ENCODE measurements around the gene FAM118A. TPM values are rescaled to one million over a fixed set of nuclear protein-coding genes. Genes with fewer than 3 reads are reported as not detected.
"Not testable (repeated sequence)": the region's sequence is repeated elsewhere in the genome, so short reads cannot be mapped to it uniquely, and the experiment has no call there.

Gene FAM118A
- total RNA-seq, 1 donor from 2014 or later = 28.2 TPM

DNA sequence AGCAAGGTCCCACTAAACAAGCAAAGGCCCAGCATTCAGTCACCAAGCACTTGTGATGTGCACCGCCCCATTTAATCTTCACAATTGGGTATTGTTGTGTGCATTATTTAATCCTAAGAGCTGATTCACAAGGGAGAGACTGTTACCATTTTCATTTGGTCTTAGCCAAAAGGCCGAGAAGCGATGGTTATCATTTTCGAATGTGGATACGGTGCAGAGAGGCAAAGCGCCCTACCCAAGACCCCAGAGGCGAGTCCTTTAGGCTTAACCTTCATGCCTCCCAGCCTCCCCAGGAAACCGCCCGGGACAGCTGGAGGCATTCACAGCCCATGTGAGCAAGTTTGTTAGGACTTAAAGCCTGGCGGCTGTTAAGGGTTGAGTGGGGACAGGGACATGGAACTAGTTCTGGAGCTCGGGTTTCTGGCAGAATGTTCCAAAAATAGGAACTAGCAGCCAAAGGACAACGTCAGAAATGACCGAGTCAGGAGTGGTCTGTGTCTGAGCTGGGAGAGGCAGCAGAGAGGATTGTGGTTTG, 38.0 kb upstream of the FAM118A start:
- H3K4me3 ChIP-seq (ENCODE audit: low read depth, low read length) = no peak overlapping the region
- no peak for FAIRE-seq
- H3K27me3 ChIP-seq (ENCODE audit: control insufficient read depth, insufficient read depth, low read length) = peaks cover 6% of the 10 kb centered on the region
- no peak for DNase-seq (ENCODE audit: low read depth)
- TF ChIP-seq, protein P1, sequence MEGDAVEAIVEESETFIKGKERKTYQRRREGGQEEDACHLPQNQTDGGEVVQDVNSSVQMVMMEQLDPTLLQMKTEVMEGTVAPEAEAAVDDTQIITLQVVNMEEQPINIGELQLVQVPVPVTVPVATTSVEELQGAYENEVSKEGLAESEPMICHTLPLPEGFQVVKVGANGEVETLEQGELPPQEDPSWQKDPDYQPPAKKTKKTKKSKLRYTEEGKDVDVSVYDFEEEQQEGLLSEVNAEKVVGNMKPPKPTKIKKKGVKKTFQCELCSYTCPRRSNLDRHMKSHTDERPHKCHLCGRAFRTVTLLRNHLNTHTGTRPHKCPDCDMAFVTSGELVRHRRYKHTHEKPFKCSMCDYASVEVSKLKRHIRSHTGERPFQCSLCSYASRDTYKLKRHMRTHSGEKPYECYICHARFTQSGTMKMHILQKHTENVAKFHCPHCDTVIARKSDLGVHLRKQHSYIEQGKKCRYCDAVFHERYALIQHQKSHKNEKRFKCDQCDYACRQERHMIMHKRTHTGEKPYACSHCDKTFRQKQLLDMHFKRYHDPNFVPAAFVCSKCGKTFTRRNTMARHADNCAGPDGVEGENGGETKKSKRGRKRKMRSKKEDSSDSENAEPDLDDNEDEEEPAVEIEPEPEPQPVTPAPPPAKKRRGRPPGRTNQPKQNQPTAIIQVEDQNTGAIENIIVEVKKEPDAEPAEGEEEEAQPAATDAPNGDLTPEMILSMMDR (IDR thresholded peaks at IDR 0.05; ENCODE audit: insufficient read depth, low read length, severe bottlenecking) = no peak
- no peaks in the 10 kb centered on the region for H3K36me3 ChIP-seq (ENCODE audit: control insufficient read depth, insufficient read depth, low read length)

DNA sequence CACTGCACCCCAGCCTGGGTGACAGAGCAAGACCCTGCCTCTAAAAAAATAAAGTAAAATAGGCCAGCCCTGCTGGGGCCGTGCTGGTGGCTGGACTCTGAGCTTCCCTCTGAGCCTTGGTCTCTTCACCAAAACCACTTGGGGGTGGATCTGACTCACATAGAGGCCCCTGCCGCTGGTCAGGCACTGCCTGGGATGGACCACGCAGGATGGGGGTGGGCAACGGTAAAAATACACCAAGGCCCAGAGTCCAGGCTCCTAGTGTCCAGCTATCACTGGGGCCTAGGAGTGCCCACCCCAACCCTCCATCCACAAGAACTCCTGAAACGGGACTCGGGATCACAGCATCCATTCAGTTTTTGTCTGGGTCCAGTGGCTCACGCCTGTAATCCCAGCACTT, 37.2 kb upstream of the FAM118A start:
- no peak for DNase-seq (ENCODE audit: low read depth)
- no peaks in the 10 kb centered on the region for H3K36me3 ChIP-seq (ENCODE audit: control insufficient read depth, insufficient read depth, low read length)
- no peak overlapping the region for H3K4me3 ChIP-seq (ENCODE audit: low read depth, low read length)
- peaks cover 6% of the 10 kb centered on the region for H3K27me3 ChIP-seq (ENCODE audit: control insufficient read depth, insufficient read depth, low read length)
- TF ChIP-seq, protein P1 (IDR thresholded peaks at IDR 0.05; ENCODE audit: insufficient read depth, low read length, severe bottlenecking) = no peak
- no peak for FAIRE-seq

DNA sequence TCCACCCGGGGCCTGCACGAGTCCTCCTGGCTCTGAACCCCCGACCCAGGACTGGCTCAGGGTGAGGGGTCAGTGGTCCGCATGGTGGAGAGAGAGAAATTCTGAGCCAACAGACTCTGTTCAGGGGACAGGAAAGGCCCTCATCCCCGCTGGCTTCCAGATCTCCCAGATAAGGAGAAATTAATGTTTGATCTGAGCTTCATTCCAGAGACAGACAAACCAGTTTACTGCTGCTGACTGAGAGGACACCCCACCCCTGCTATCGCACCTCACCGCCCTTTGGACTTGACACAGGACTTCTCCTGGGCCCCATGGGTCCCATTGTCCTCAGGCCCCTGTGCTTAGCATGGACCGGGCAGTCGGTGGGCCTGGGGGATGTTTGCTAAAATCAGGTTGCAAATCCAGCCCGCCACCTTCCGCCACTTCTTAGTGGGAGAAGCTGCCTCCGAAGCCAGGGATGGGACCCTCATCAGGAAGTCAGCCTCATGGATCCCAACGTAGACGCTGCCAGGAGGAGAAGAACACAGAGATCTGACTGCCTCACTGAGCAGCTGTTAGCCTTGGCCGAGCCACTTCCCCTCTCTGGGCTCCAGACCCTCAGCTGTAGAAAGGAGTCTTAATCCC, 36.2 kb upstream of the FAM118A start:
- no peak overlapping the region for H3K4me3 ChIP-seq (ENCODE audit: low read depth, low read length)
- H3K36me3 ChIP-seq (ENCODE audit: control insufficient read depth, insufficient read depth, low read length) = no peaks in the 10 kb centered on the region
- TF ChIP-seq, protein P1 (IDR thresholded peaks at IDR 0.05; ENCODE audit: insufficient read depth, low read length, severe bottlenecking) = no peak
- DNase-seq (ENCODE audit: low read depth) = no peak
- peaks cover 6% of the 10 kb centered on the region for H3K27me3 ChIP-seq (ENCODE audit: control insufficient read depth, insufficient read depth, low read length)
- FAIRE-seq = no peak

DNA sequence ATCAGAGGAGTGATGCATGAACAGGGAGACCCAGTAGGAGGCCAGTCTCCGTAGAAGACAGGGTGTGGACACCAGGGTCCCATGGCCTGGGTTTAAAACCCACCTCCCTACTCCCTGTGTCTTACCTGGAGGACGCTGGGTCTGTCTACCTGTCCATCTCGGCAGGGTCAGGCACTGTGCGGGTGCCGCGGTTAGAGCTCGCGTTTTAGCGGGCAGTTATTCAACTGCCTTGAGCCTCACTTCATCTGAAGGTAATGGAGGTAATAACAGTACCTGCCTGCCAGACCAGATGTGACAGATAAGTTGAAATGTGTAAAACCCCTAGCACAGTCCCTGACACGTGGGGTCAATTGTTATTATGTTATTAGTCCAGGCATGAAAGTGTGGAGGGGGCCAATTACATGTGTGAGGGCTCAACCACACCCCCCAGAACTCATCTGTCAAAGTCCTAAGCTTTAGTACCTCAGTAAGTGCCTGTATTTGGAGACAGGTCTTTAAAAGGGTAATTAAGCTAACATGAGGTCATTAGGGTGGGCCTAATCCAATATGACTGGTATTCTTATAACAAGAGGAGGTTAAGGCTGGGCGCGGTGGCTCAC, 33.1 kb upstream of the FAM118A start:
- Histone ChIP-seq H3K36me3 (ENCODE audit: control insufficient read depth, insufficient read depth, low read length) (no peaks in the 10 kb centered on the region), H3K4me3 (ENCODE audit: low read depth, low read length) (no peak overlapping the region), H3K27me3 (ENCODE audit: control insufficient read depth, insufficient read depth, low read length) (no peaks in the 10 kb centered on the region)
- TF ChIP-seq, protein P1 (IDR thresholded peaks at IDR 0.05; ENCODE audit: insufficient read depth, low read length, severe bottlenecking) = no peak
- FAIRE-seq (peak; percentile 7), DNase-seq (ENCODE audit: low read depth) (no peak)

DNA sequence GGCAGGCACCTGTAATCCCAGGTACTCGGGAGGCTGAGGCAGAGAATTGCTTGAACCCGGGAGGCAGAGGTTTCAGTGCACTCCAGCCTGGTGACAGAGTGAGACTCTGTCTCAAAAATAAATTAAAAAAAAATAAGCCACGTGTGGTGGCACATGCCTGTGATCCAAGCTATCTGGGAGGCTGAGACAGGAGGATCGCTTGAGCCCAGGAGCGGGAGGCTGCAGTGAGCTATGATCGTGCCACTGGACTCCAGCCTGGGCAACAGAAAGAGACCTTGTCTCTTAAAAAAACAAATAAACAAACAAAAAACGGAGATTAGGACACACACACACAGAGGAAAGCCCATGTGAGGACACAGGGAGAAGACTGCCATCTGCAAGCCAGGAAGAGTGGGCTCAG, 32.0 kb upstream of the FAM118A start:
- not testable (repeated sequence) for DNase-seq (ENCODE audit: low read depth); H3K4me3 ChIP-seq (ENCODE audit: low read depth, low read length); FAIRE-seq; H3K27me3 ChIP-seq (ENCODE audit: control insufficient read depth, insufficient read depth, low read length); H3K36me3 ChIP-seq (ENCODE audit: control insufficient read depth, insufficient read depth, low read length)

DNA sequence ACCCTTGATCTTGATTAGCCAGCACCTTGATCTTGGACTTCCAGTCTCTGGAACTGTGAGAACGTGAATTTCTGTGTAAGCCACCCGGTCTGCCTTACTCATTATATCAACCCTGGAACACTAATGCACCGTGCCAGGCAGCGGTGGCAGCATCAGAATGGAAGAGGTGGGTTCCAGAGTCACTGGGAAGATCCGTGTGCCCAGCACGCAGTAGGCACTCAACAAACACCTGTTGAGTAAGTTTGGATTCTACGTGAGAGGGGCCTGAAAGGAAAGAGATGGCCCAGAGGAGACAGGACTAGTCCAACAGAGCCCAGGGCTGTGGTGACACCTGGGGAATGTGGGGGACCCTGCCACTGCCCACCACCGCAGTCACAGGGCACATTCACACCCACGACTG, 31.6 kb upstream of the FAM118A start:
- no peak overlapping the region for H3K4me3 ChIP-seq (ENCODE audit: low read depth, low read length)
- H3K36me3 ChIP-seq (ENCODE audit: control insufficient read depth, insufficient read depth, low read length) = no peaks in the 10 kb centered on the region
- no peaks in the 10 kb centered on the region for H3K27me3 ChIP-seq (ENCODE audit: control insufficient read depth, insufficient read depth, low read length)
- DNase-seq (ENCODE audit: low read depth) (no peak), FAIRE-seq (no peak)
- TF ChIP-seq, protein P1 (IDR thresholded peaks at IDR 0.05; ENCODE audit: insufficient read depth, low read length, severe bottlenecking) = no peak
